ENCODE results near the gene GPR137C.
A peak's percentile ranks its signal among the peaks of the same experiment; 100 is the strongest.

The GPR137C gene

DNA sequence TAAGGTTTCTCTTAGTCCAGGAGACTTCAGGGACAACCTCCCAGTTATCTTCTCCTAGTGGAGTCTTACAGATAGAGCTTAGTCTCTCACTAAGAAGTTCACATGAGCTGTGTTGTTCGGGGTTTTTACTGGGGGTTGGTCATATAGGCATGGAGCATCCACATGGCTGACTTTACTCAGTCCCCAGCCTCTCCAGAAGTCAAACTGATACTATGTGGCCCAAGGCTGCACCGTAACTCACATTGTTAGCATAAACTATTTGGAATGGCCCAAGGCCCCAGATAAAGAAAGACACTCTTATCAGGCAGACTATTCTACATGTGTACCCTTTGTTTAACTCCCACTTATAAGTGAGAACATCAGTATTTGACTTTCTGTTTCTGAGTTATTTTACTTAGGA is 23.2 kb downstream of the GPR137C start:
- DNase-seq, result no peak

DNA sequence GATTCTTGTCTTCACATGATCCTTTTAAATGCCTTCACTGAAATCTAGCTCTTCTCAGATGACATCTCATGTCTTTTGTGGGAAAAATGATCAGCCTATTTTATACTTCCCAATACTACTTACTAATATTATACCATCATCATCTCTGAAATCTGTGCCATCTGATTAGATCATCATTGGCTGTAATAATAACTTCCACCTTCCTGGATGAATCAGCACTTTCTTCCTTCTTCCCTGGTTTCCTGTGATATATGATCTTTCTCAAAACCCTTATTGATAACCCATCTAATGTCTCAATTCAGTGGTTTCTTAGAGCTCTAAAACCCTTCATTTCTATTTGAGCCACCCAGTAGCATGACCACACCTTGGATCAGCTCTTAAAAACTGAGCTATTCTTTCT is 30.9 kb downstream of the GPR137C start:
- no peak for DNase-seq

- no peak for DNase-seq
Observed at GRCh38 chr14:52589646-52590045, 37.0 kb downstream of the GPR137C start.

GRCh38 chr14:52590318-52590717 is 37.7 kb downstream of the GPR137C start:
- no peak for DNase-seq

GRCh38 chr14:52596320-52596719 is 43.7 kb downstream of the GPR137C start:
- no peak for DNase-seq

DNA sequence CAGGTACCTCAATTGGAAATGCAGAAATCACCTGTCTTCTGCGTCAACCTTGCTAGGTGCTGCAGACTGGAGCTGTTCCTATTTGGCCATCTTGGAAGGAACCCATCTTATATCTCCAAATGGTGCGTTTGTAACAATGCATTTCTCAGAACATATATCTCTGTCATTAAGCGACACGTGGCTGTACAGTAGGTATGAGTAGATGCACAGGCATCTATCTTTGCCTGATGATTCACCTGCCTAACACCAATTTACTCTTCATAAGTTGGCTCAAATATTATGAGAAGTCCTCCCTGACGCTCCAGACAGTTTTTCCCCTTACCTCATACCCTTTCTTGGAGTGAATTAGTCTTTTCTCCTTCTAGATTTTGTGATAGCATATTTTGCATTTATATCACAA is 44.2 kb downstream of the GPR137C start:
- no peak for DNase-seq

GRCh38 chr14:52598568-52598967 is 45.9 kb downstream of the GPR137C start:
- no peak for DNase-seq

- DNase-seq, result no peak
Observed at GRCh38 chr14:52599974-52600373, 47.3 kb downstream of the GPR137C start.

GRCh38 chr14:52602131-52602530 is 49.5 kb downstream of the GPR137C start:
- no peak for DNase-seq

DNA sequence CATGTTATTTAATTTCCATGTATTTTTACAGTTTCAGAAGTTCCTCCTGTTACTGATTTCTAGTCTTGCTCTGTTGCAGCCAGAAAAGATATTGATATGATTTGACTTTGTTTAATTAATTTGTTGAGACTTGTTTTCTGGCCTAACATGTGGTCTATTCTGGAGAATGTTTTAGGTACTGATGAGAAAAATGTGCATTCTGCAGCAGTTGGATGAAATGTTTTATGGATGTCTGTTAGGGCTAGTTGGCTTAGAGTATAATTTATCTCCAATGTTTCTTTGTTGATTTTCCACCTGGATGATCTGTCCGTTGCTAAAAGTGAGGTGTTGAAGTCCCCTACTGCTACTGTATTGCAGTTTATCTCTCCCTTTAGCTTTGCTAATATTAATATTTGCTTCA is 54.4 kb downstream of the GPR137C start:
- DNase-seq, result peak; percentile 31

- DNase-seq, result no peak
Observed at GRCh38 chr14:52609445-52610044, 56.9 kb downstream of the GPR137C start.

- no peak for DNase-seq
Observed at GRCh38 chr14:52610187-52610586, 57.6 kb downstream of the GPR137C start.

DNA sequence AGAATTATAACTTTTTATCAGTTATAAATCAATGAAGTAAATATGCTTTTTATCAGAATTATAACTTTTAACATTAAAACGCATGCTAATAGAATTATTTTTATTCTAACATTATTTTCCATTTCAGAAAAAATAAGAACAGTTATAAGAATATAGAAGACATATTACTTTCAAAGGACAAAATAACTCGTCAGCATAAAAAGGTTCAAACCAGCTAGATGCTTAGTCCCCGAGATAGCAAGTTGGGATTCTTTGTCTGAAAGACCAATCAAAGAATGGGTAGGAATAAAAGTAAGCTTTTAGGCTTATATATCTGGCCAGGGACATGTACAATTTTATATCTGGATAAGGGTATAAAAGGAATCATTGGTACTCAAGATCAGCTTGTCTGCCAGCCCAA is 66.0 kb downstream of the GPR137C start:
- no peak for DNase-seq

DNA sequence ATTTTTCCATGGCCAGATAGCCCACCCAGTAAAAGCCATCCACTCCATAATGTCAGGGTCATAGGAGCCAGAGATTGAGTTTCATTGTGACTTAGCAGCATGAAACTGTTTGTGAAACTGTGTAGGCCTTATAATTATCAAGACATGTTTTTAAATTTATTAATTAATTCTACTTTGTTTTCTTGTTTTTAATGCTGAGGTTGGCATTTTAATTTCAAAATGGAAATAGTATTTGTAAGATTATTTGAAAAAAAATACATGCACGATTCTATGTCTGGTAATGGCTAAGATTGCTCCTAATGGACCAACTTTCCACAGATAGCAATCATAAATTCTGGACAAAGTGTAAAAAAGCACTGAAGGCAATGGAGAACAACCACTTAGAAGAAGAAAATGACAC is 67.1 kb downstream of the GPR137C start:
- no peak for DNase-seq

- DNase-seq, result no peak
Observed at GRCh38 chr14:52640137-52640536, 87.5 kb downstream of the GPR137C start.

DNA sequence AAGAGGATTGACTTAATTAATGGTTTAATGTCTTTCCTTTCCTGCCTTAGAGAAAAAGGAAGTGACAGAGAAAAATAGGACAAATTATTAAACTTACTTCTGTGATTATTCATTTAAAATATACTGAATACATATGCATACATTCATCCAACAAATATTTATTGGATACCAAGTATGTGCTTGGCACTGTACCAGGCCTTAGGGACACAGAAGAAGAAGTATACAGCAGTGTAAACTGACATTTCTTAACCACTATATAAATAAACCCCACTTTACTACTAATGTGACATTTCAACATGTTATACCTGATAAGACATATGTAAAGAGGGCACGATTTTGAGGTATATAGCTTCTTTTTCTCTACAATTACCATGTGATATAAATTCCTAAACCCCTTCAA is 89.1 kb downstream of the GPR137C start:
- no peak for DNase-seq

GRCh38 chr14:52649511-52649910 is 96.9 kb downstream of the GPR137C start:
- DNase-seq, result no peak

- no peak for DNase-seq
Observed at GRCh38 chr14:52650774-52651173, 98.1 kb downstream of the GPR137C start.

DNA sequence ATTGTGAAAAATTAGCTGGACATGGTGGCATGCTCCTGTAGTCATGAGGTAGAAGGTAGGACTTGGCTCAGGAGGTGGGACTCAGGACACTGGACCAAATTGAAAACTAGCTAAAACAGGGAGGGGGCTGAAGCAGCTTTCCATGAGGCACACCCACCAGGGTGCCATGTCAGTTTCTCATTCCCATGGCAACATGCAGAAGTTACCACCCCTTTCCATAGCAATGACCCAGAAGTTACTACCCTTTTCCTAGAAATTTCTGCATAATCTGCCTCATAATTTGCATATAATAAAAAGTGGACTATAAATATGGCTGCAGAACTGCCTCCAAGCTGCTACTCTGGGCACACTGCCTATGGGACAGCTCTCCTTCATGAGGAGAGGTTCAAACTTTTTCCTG is 104.3 kb downstream of the GPR137C start:
- DNase-seq, result no peak

- DNase-seq, result no peak
Observed at GRCh38 chr14:52660325-52660724, 107.7 kb downstream of the GPR137C start.

DNA sequence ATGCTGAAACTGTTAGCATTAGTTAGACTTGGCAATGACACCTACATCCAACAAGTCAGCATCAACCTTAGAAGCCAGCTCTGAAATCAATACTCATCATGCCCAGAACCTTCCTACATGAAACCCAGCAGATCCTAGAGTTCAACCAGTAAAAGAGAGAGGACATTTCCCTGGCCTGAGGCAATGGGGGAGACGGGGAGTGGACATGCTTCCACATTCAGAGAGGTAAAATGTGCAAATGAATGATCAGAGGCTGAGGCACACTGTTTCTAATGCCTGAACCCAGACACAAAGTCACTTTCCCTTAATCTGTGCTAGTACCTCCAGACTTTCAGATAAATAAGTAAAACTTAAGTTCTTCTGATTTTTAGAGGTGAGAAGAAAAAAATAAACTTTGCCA is 108.2 kb downstream of the GPR137C start:
- no peak for DNase-seq

DNA sequence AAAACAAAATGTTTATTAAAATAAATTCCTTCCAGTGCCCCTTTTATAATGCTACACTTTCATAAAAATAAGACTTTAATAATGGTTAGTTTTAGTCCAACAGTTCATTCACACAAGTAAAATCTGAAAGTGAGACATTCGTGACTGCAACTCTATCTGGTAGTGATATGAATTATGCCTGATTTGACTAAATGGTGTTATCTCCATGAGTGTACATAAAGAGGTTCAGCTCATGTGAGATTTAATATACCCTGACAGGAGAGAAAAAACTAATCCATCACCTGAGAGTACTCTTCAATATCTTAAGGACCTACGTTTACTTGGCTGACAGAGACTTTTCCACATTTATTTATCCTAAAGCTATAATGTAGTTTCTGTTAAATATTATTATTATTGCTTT is 108.7 kb downstream of the GPR137C start:
- no peak for DNase-seq

GRCh38 chr14:52663850-52664249 is 111.2 kb downstream of the GPR137C start:
- no peak for DNase-seq

DNA sequence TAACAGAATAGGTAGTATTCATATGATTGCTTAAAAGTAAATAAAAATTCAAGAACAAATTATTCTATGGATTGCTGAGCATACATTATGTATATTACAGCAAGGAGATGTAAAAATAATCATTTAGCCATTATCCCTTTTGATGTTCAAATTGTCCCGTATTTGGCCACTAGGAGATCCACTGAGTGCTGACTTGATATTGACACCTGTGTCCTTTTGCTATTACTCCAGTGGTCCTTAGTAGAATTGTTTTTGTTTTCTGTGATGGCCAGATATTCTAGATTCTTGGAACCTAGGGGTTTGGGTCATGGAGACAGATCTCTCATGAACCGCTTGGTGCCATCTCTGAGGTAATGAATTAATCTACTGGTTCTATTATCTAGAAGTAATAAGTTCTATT is 126.0 kb downstream of the GPR137C start:
- no peak for DNase-seq

- DNase-seq, result no peak
Observed at GRCh38 chr14:52683985-52684520, 131.4 kb downstream of the GPR137C start.

Data from NCI-H2171 treated with DMSO at 0.1 percent for 48 hours (cell line).